Pancreas (tissue), 10 donors: Measurements from ENCODE around the gene ZNF423. TPM values are rescaled to one million over a fixed set of nuclear protein-coding genes. Genes with fewer than 3 reads are reported as not detected.

Experiments used
- ATAC-seq, 4 donors: fragments of 200-7000 bp; cut with Tn5 transposase; one replicate each; pipeline versions ENCODE4 v1.8.0 to v1.9.1; 2020; ENCODE audit warnings: mild to moderate bottlenecking in 4 of 4, moderate library complexity in 4 of 4
- DNase-seq, 6 donors: peaks; one replicate each; pipeline ENCODE4 v3.0.0-alpha.2; 2020
- FAIRE-seq: peaks from 2 replicates; lab custom pipeline; 2012; peaks lifted over from hg19 to GRCh38; lab: Jason Lieb, UNC
- H3K27ac ChIP-seq, 4 donors: fragments of 200-600 bp; sonication (generic); 1 replicate in 3 of 4; 2 replicates in 1 of 4; pipeline versions ENCODE4 v1.5.0 to v1.8.0; 2020
- H3K27me3 ChIP-seq, 4 donors: fragments of 200-600 bp; one replicate each; pipeline ENCODE4 v1.8.0; 2021
- H3K36me3 ChIP-seq, 3 donors: fragments of 200-600 bp; sonication (generic) in 1 of 3; one replicate each; pipeline versions ENCODE4 v1.5.0 to v1.8.0; 2020 to 2021
- H3K4me1 ChIP-seq, 3 donors: fragments of 200-600 bp; one replicate each; pipeline ENCODE4 v1.8.0; 2021
- H3K4me3 ChIP-seq, 4 donors: fragments of 200-600 bp; sonication (generic) in 2 of 4; one replicate each; pipeline versions ENCODE4 v1.5.0 to v1.8.0; 2020 to 2021
- H3K9me3 ChIP-seq, 4 donors: fragments of 200-600 bp; one replicate each; pipeline ENCODE4 v1.8.0; 2021
- WGBS, 2 donors: extraction: QIAGEN DNeasy Blood & Tissue Kit; methylation state at CpG; one replicate each; pipeline ENCODE4 v1.1.7; 2013; 5-methylcytosine and 5-hydroxymethylcytosine counted together
- intact Hi-C, 3 donors: fragments of 100-400 bp; cut with DNase I; formaldehyde crosslinking; loops; one replicate each; pipeline versions ENCODE4 v1.11.1 to v1.14.2; 2022
- polyA plus RNA-seq, 2 donors: library from polyadenylated mRNA; stranded (reverse); fragments of 200-250 nt; gene quantifications; one replicate each; pipeline ENCODE4 v1.2.3, GENCODE V29; 2013
- total RNA-seq, 6 donors: library from RNA; stranded (reverse); fragmentation: NEBNext Ultra II Directional in 4 of 6; extraction: Animal tissue kit (Norgen Biotek cat#: 25700) in 4 of 6; gene quantifications; one replicate each; pipeline versions ENCODE4 v1.2.1 to v1.2.4, GENCODE V29; 2021 to 2023
- TF ChIP-seq, protein P1 (sequence below), 4 donors: fragments of 200-600 bp; sonication (generic) in 3 of 4; IDR thresholded peaks; one replicate each; pipeline versions ENCODE4 v1.5.0 to v1.8.0; 2021; ENCODE audit warnings: antibody characterized with exemption in 4 of 4
- donor health status: healthy with polysubstance abuse.
- donor health status: DM: no; HTN: no; CAD: no; lungs with moderate emphysema.
- donor health status: DM: no; HTN: no; CAD: no.
- donor health status: control.
- donor health status: control.
- donor health status: Bipolar disorder and iron deficiency.
- donor health status: DM: yes; HTN: yes; CAD: no.
- donor health status: DM: no; HTN: no; CAD: no.
- donor health status: DM: no; HTN: no; CAD: no.
- donor health status: DM: yes; HTN: yes; CAD: no.

Gene ZNF423
- total and polyA plus RNA-seq, 8 donors = 0.61 to 5.1 (median 3.0) TPM

- DNase-seq (peak in 1 of 6 donors; percentile 26), ATAC-seq (no peak), FAIRE-seq (no peak)
- TF ChIP-seq, protein P1, sequence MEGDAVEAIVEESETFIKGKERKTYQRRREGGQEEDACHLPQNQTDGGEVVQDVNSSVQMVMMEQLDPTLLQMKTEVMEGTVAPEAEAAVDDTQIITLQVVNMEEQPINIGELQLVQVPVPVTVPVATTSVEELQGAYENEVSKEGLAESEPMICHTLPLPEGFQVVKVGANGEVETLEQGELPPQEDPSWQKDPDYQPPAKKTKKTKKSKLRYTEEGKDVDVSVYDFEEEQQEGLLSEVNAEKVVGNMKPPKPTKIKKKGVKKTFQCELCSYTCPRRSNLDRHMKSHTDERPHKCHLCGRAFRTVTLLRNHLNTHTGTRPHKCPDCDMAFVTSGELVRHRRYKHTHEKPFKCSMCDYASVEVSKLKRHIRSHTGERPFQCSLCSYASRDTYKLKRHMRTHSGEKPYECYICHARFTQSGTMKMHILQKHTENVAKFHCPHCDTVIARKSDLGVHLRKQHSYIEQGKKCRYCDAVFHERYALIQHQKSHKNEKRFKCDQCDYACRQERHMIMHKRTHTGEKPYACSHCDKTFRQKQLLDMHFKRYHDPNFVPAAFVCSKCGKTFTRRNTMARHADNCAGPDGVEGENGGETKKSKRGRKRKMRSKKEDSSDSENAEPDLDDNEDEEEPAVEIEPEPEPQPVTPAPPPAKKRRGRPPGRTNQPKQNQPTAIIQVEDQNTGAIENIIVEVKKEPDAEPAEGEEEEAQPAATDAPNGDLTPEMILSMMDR (IDR thresholded peaks at IDR 0.05) = no peak
- Histone ChIP-seq H3K4me1 (no peaks in the 10 kb centered on the region), H3K9me3 (no peaks in the 10 kb centered on the region), H3K27ac (no peak overlapping the region), H3K27me3 (no peaks in the 10 kb centered on the region), H3K4me3 (no peak overlapping the region), H3K36me3 (no peaks in the 10 kb centered on the region)
- WGBS, 2 donors = 89 to 95% methylated on average over 15 of the region's 15 CpGs
- intact Hi-C loops = no loop called here
Observed at GRCh38 chr16:49828533-49829267, 27.2 kb downstream of the ZNF423 start.

GRCh38 chr16:49827805-49828438, 28.0 kb downstream of the ZNF423 start:
- Histone ChIP-seq H3K4me1 (no peaks in the 10 kb centered on the region), H3K4me3 (no peak overlapping the region), H3K27ac (no peak overlapping the region), H3K36me3 (no peaks in the 10 kb centered on the region), H3K27me3 (no peaks in the 10 kb centered on the region), H3K9me3 (no peaks in the 10 kb centered on the region)
- peak in 1 of 4 donors; percentile 18 for ATAC-seq
- TF ChIP-seq, protein P1 (IDR thresholded peaks at IDR 0.05) = no peak
- WGBS, 2 donors = 80 to 84% methylated on average over 8 of the region's 8 CpGs
- DNase-seq = no peak
- FAIRE-seq = no peak
- intact Hi-C loops = no loop called here

DNA sequence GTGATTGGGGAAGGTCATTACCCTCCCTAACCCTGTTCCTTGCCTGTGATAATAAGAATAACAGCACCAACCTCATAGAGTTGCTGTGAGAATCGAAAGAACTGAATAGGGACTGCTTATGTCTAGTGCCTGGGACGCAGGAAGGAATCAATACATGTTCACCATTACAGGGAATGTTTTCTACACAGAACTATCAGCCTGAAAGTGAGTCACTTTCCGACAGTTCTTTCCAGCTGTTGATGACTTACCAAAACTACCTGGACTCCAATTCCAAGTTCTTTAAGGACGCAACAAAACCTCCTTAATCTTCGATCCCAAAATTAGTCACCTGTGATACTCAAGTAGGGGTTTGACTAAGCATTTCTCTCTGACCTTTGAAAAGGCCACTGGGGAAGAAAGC, 29.4 kb downstream of the ZNF423 start:
- ATAC-seq (no peak), FAIRE-seq (no peak), DNase-seq (no peak)
- H3K4me3 ChIP-seq = no peak overlapping the region
- no peaks in the 10 kb centered on the region for H3K4me1 ChIP-seq
- H3K27me3 ChIP-seq = no peaks in the 10 kb centered on the region
- WGBS, 2 donors = 78 to 81% methylated on average over 5 of the region's 5 CpGs
- H3K27ac ChIP-seq = no peak overlapping the region
- TF ChIP-seq, protein P1 (IDR thresholded peaks at IDR 0.05) = no peak
- intact Hi-C loops = no loop called here
- H3K9me3 ChIP-seq = no peaks in the 10 kb centered on the region
- H3K36me3 ChIP-seq = no peaks in the 10 kb centered on the region

DNA sequence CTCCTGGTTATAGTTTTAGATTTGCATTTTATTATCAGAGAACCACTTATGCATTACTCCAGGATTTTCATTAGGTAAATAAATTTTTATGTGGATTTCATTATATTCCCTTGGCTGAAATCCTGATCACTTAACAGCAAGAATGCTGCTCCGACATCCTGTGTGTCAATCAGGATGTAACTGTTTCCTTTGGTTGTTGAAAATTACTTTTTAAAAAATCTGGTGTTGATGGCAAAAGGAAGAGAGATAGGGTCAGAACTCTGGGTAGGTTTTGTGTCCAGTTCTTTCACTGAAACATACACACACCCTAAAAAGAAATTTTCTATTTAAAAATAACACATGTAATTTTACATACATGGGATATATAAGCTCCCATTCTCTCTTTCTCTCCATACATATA, 30.9 kb downstream of the ZNF423 start:
- TF ChIP-seq, protein P1 (IDR thresholded peaks at IDR 0.05) = no peak
- no peaks in the 10 kb centered on the region for H3K27me3 ChIP-seq
- intact Hi-C loops = no loop called here
- FAIRE-seq (no peak), DNase-seq (no peak), ATAC-seq (no peak)
- WGBS, 2 donors = 76 to 82% methylated on average over 1 of the region's 1 CpG
- H3K4me3 ChIP-seq = no peak overlapping the region
- no peaks in the 10 kb centered on the region for H3K36me3 ChIP-seq
- H3K9me3 ChIP-seq = no peaks in the 10 kb centered on the region
- no peak overlapping the region for H3K27ac ChIP-seq
- H3K4me1 ChIP-seq = no peaks in the 10 kb centered on the region

GRCh38 chr16:49824593-49824992, 31.3 kb downstream of the ZNF423 start:
- ATAC-seq (no peak), DNase-seq (no peak), FAIRE-seq (no peak)
- 80 to 83% methylated on average over 9 of the region's 9 CpGs for WGBS, 2 donors
- H3K9me3 ChIP-seq = no peaks in the 10 kb centered on the region
- intact Hi-C loops = no loop called here
- TF ChIP-seq, protein P1 (IDR thresholded peaks at IDR 0.05) = no peak
- H3K36me3 ChIP-seq = no peaks in the 10 kb centered on the region
- no peak overlapping the region for H3K4me3 ChIP-seq
- no peaks in the 10 kb centered on the region for H3K4me1 ChIP-seq
- H3K27me3 ChIP-seq = no peaks in the 10 kb centered on the region
- H3K27ac ChIP-seq = no peak overlapping the region
